ENCODE measurements around the gene CFAP161. TPM values are rescaled to one million over a fixed set of nuclear protein-coding genes. Genes with fewer than 3 reads are reported as not detected.

Gene CFAP161
- total and polyA plus RNA-seq, 9 of the 15 experiments (the other 6 are each of a cell fraction or from before 2014, with no cell fraction given), result 25.8 to 83.3 (median 75.6) TPM

- no peak for DNase-seq (ENCODE audit: extremely low read depth in 1 of 4, low spot score in 3 of 4)
- Histone ChIP-seq H2AFZ (ENCODE audit: low read depth, low read length) (peak overlapping the region; percentile 73), H3K36me3 (ENCODE audit: control insufficient read depth, insufficient read depth, low read length) (peaks cover 4% of the 10 kb centered on the region; the same call in 2 of the 3 replicates), H3K9ac (ENCODE audit: insufficient read depth in 1 of 2, low read depth in 2 of 2, low read length in 2 of 2) (peak overlapping the region in 1 of 2 experiments; percentile 73; a peak in 2 of 4 replicates), H4K20me1 (replicated peaks; ENCODE audit: control insufficient read depth, insufficient read depth, low read length) (no peaks in the 10 kb centered on the region), H3K9me3 (replicated peaks; ENCODE audit: control insufficient read depth, insufficient read depth, low read depth, low read length) (no peaks in the 10 kb centered on the region), H3K4me2 (ENCODE audit: insufficient read depth, low read length) (peak overlapping the region; percentile 61), H3K4me3 (no peak overlapping the region), H3K27me3 (ENCODE audit: control insufficient read depth in 2 of 2, insufficient read depth in 2 of 2, low read length in 2 of 2) (no peaks in the 10 kb centered on the region), H3K79me2 (ENCODE audit: control insufficient read depth, insufficient read depth, low read length) (no peaks in the 10 kb centered on the region), H3K27ac (ENCODE audit: extremely low read depth, low read depth, low read length) (peak overlapping the region; percentile 81), H3K9me1 (ENCODE audit: control insufficient read depth, insufficient read depth, low read length) (no peaks in the 10 kb centered on the region), H3K4me1 (replicated peaks in 1 of 2; ENCODE audit: control insufficient read depth in 2 of 2, insufficient read depth in 2 of 2, low read length in 2 of 2) (peaks cover 24 to 52% of the 10 kb centered on the region in 2 experiments)
- TF ChIP-seq ZFP30 (CRISPR knock-in tag; IDR thresholded peaks at IDR 0.05; ENCODE audit: borderline replicate concordance), result no peak
- TF ChIP-seq ZNF316 (IDR thresholded peaks at IDR 0.05), result peak; percentile 77; the same call in 1 of the 2 replicates
- TF ChIP-seq ETS2 (tag; IDR thresholded peaks at IDR 0.05; ENCODE audit: borderline replicate concordance, poor library complexity, severe bottlenecking), result no peak
- 0 out of 2 replicates have a peak, but pooled peaks have one; percentile 5 for TF ChIP-seq HINFP (tag; conservative IDR thresholded peaks at IDR 0.05; ENCODE audit: low read depth)
- peak; percentile 78 for TF ChIP-seq C11orf30 (IDR thresholded peaks at IDR 0.05; ENCODE audit: low read depth)
- TF ChIP-seq MECOM (CRISPR knock-in tag; IDR thresholded peaks at IDR 0.05), result 0 out of 2 replicates have a peak, but pooled peaks have one; percentile 8
- peak; percentile 7 for TF ChIP-seq HDAC3 (IDR thresholded peaks at IDR 0.05; ENCODE audit: borderline replicate concordance, partially characterized antibody)
- no peak for ATAC-seq
- WGBS (ENCODE audit: insufficient coverage, low coverage, missing lambda C conversion rate), result 44% methylated on average over 3 of the region's 3 CpGs
- intact Hi-C loops (cut with micrococcal nuclease), result no loop called here
- ChIA-PET POLR2A (interaction anchor here (3.1 kb wide), 1 partner anchor 13 kb away, joined by 10 read pairs; no protein-coding TSS in a partner anchor), CTCF (ENCODE audit: low intra/inter-chr PET ratio) (interaction anchor here (0.7 kb wide), 1 partner anchor 1325 kb away, joined by 4 read pairs; no protein-coding TSS in a partner anchor)
- BruUV-seq (replicated peaks), result no TSS peak
- no peak for FAIRE-seq
- in situ Hi-C loops (cut with MboI), result no loop called here
Measured at GRCh38 chr15:81166636-81167305, 32.7 kb downstream of the CFAP161 start.
